ENCODE results near the gene VSTM4. TPM values are rescaled to one million over a fixed set of nuclear protein-coding genes. Genes with fewer than 3 reads are reported as not detected.

Gene VSTM4
- total RNA-seq, 1 donor from 2014 or later, result 12.2 TPM

GRCh38 chr10:49106451-49106850 is 8.9 kb downstream of the VSTM4 start:
- DNase-seq, result peak; percentile 64
- ATAC-seq, result peak; percentile 35
- intact Hi-C loops (cut with micrococcal nuclease), result no loop called here

GRCh38 chr10:49105076-49105475 is 10.2 kb downstream of the VSTM4 start:
- no peak for ATAC-seq
- intact Hi-C loops (cut with micrococcal nuclease), result no loop called here
- DNase-seq, result no peak

GRCh38 chr10:49104323-49104722 is 11.0 kb downstream of the VSTM4 start:
- intact Hi-C loops (cut with micrococcal nuclease), result no loop called here
- DNase-seq (no peak), ATAC-seq (peak; percentile 51)

DNA sequence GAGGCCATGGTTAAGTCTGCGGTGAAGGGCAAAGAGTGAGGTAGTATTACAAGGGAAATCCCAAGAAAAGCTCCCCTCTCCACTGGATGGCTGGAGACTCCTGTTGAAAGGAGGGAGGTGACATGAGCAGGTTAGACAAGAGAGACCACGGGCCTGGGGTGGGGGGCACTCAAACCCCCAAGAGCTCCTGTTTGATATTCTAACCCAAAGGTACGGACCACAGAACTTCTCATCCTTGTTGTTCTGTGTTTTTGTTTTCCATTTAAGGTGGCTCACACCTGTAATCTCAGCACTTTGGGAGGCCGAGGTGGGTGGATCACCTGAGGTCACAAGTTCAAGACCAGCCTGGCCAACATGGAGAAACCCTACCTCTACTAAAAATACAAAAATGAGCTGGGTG is 11.6 kb downstream of the VSTM4 start:
- DNase-seq (no peak), ATAC-seq (no peak)
- intact Hi-C loops (cut with micrococcal nuclease), result no loop called here

- ATAC-seq, result no peak
- DNase-seq, result no peak
- intact Hi-C loops (cut with micrococcal nuclease), result no loop called here
These were observed 16.3 kb downstream of the VSTM4 start for GRCh38 chr10:49099046-49099445.

DNA sequence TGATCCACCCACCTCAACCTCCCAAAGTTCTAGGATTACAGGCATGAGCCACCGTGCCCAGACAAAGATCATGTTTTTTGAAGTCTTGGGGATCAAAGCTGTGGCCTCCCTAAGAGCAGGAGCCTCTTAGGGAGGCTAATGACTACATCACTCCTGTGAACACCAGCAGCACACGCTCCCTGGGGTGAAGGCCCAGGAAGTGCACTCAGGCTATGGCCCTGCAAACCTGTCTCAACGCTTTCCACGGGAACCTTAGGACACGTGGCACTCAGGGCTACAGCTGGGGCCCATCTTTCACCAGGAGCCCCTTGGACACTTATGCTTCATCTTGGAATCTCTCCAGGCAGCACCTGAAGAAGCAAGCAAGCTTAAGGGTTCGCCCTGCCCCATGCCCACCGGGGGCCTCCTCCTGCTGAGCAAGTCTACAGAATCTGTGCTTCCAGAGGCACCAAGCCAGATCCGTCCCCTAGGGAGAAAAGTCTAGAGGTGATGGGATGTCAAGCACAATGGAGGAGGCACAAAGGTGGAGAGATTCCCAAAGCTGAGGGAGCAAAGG is 18.4 kb downstream of the VSTM4 start:
- ATAC-seq (no peak), DNase-seq (no peak)
- intact Hi-C loops (cut with micrococcal nuclease), result no loop called here

GRCh38 chr10:49094646-49095045 is 20.7 kb downstream of the VSTM4 start:
- no peak for DNase-seq
- intact Hi-C loops (cut with micrococcal nuclease), result no loop called here
- ATAC-seq, result peak; percentile 61

DNA sequence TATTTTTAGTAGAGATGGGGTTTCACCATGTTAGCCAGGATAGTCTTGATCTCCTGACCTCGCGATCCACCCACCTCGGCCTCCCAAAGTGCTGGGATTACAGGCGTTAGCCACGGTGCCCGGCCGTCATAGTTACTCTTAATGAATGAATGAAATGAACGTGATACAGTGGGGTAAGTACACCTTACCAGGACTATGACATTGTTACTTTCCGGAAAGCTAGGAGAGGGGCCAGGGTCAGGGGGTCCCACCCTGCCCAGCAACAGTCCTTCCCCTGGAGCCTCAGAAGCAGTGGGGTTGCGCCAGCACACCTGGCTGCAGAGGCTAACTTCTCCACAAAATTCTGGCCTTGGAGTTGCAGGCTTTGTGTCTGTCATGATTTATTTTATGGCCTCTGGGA is 21.4 kb downstream of the VSTM4 start:
- no peak for DNase-seq
- intact Hi-C loops (cut with micrococcal nuclease), result no loop called here
- ATAC-seq, result no peak

DNA sequence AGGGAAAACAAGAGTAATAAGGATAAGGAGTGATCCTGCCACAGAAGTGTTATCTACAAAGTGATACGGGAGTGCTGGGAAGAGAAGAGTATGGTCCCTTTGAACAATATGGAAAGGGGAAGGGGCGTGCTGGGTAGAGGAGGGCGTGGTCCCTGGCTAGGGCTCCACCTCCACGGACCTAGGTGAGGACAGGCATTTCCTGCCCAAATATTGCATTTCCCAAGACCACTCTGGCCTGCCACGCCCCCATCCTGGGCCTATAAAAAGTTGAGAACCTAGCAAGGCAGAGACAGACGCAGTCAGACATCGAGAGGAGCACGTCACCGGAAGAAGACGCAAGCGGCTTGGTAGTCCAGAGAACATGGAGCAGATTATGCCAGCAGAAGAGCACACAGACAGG is 22.8 kb downstream of the VSTM4 start:
- DNase-seq, result no peak
- no peak for ATAC-seq
- intact Hi-C loops (cut with micrococcal nuclease), result no loop called here

- intact Hi-C loops (cut with micrococcal nuclease), result no loop called here
- no peak for ATAC-seq
- DNase-seq, result no peak
These were observed 23.7 kb downstream of the VSTM4 start for GRCh38 chr10:49091450-49092210.

GRCh38 chr10:49090696-49091380 is 24.5 kb downstream of the VSTM4 start:
- ATAC-seq, result no peak
- intact Hi-C loops (cut with micrococcal nuclease), result no loop called here
- DNase-seq, result no peak

GRCh38 chr10:49090189-49090575 is 25.1 kb downstream of the VSTM4 start:
- intact Hi-C loops (cut with micrococcal nuclease), result no loop called here
- ATAC-seq (no peak), DNase-seq (no peak)

GRCh38 chr10:49089557-49090188 is 25.6 kb downstream of the VSTM4 start:
- intact Hi-C loops (cut with micrococcal nuclease), result no loop called here
- no peak for DNase-seq
- ATAC-seq, result peak; percentile 84

GRCh38 chr10:49089152-49089551 is 26.2 kb downstream of the VSTM4 start:
- intact Hi-C loops (cut with micrococcal nuclease), result no loop called here
- no peak for DNase-seq
- no peak for ATAC-seq

GRCh38 chr10:49086889-49087288 is 28.4 kb downstream of the VSTM4 start:
- DNase-seq (no peak), ATAC-seq (no peak)
- intact Hi-C loops (cut with micrococcal nuclease), result no loop called here

DNA sequence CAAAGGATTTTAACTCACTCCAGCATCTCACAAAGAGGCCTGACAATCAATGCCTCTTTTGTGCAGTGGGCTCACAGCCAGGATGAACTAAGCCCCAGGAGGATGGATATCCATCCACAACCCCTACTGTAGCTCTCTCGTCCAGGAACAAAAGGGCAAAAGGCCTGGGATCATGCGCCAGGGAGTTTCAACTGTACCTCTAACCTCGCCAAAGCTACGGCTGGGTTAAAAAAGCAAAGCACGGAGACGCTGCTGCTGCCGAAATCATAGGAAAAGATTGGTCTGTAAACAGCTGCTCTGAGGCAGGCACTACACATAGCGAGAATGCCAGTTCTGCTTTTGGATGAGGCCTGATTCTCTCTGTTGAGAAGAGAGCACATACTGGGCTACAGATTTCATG is 32.1 kb downstream of the VSTM4 start:
- peak; percentile 70 for ATAC-seq
- intact Hi-C loops (cut with micrococcal nuclease), result no loop called here
- peak; percentile 63 for DNase-seq

- DNase-seq (peak; percentile 39), ATAC-seq (peak; percentile 53)
- intact Hi-C loops (cut with micrococcal nuclease), result no loop called here
These were observed 32.6 kb downstream of the VSTM4 start for GRCh38 chr10:49082766-49083165.

- DNase-seq (peak; percentile 74), ATAC-seq (peak; percentile 64)
- intact Hi-C loops (cut with micrococcal nuclease), result no loop called here
These were observed 33.6 kb downstream of the VSTM4 start for GRCh38 chr10:49081547-49082275.

- intact Hi-C loops (cut with micrococcal nuclease), result no loop called here
- DNase-seq, result no peak
- no peak for ATAC-seq
These were observed 34.4 kb downstream of the VSTM4 start for GRCh38 chr10:49080965-49081364.

DNA sequence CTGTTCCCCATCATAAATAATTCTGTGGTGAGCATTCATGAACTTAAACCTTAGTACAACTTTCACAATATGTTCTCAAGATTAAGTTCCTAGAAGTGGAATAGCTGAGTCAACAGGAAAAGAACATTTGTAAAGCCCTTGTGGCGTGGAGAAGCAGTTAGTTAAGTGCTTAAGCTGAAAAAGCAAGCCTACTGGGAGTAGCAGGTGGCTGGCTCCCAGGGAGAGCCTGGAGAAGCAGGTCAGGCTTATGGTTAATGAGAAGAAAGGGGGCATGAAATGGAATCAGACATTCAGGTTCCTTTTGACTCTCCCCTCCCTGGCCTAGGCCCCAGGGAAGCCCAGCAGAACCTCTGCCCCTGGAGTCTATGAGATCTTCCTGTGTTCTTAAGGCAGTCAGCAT is 35.3 kb downstream of the VSTM4 start:
- intact Hi-C loops (cut with micrococcal nuclease), result no loop called here
- ATAC-seq, result peak; percentile 66
- DNase-seq, result peak; percentile 49
